GM06990 (cell line): ENCODE results near the gene OMD.
"Not testable (repeated sequence)": the region's sequence is repeated elsewhere in the genome, so short reads cannot be mapped to it uniquely, and the experiment has no call there.

Experiments
- DNase-seq: peaks from one replicate; pipeline ENCODE4 v3.0.0-alpha.2; 2011; ENCODE audit not compliant: insufficient read length; ENCODE audit errors: extremely low read depth
- H3K27me3 ChIP-seq: replicated peaks from 2 replicates; pipeline ENCODE4 v1.6.0; 2011; ENCODE audit warnings: low read length; ENCODE audit not compliant: control insufficient read depth, insufficient read depth
- H3K36me3 ChIP-seq: 2 replicates; pipeline ENCODE4 v1.5.1; 2011; ENCODE audit warnings: low read length; ENCODE audit not compliant: control insufficient read depth, insufficient read depth
- H3K4me3 ChIP-seq: replicated peaks from 2 replicates; pipeline ENCODE4 v1.5.1; 2011; ENCODE audit warnings: low read depth, mild to moderate bottlenecking, control low read depth, low read length
- TF ChIP-seq, protein P1 (sequence below): IDR thresholded peaks from 2 replicates; pipeline ENCODE4 v1.5.1; 2011; ENCODE audit warnings: low read length, control low read depth, mild to moderate bottlenecking, inconsistent platforms; ENCODE audit not compliant: insufficient read depth, poor library complexity, severe bottlenecking

The OMD gene

GRCh38 chr9:92426501-92427145 lies 2.4 kb upstream of the OMD start:
- no peaks in the 10 kb centered on the region for H3K27me3 ChIP-seq
- TF ChIP-seq, protein P1, sequence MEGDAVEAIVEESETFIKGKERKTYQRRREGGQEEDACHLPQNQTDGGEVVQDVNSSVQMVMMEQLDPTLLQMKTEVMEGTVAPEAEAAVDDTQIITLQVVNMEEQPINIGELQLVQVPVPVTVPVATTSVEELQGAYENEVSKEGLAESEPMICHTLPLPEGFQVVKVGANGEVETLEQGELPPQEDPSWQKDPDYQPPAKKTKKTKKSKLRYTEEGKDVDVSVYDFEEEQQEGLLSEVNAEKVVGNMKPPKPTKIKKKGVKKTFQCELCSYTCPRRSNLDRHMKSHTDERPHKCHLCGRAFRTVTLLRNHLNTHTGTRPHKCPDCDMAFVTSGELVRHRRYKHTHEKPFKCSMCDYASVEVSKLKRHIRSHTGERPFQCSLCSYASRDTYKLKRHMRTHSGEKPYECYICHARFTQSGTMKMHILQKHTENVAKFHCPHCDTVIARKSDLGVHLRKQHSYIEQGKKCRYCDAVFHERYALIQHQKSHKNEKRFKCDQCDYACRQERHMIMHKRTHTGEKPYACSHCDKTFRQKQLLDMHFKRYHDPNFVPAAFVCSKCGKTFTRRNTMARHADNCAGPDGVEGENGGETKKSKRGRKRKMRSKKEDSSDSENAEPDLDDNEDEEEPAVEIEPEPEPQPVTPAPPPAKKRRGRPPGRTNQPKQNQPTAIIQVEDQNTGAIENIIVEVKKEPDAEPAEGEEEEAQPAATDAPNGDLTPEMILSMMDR = no peak
- no peak for DNase-seq
- H3K4me3 ChIP-seq = no peak overlapping the region
- H3K36me3 ChIP-seq = no peaks in the 10 kb centered on the region

DNA sequence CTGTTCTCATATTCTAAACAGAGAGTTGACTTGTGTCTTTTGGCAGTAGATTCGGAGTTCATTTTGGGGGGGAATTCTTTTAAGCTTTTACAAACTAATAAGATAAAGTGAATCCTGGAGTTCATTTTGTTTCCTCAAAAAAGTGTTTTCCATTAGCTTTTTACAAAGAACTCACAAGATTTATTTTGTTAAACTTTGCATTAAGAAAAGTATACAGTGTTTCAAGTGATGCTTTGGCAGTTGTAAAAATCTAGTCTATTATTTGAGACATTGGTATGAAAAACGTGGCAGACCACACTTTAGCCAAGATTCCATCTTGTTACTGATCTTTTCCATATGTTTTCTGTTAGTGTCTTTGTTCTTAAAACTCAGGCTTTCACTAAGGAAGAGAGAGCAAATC lies 1.2 kb upstream of the OMD start:
- no peaks in the 10 kb centered on the region for H3K27me3 ChIP-seq
- TF ChIP-seq, protein P1 = no peak
- no peak for DNase-seq
- H3K36me3 ChIP-seq = no peaks in the 10 kb centered on the region
- H3K4me3 ChIP-seq = no peak overlapping the region

GRCh38 chr9:92423612-92424011 lies 659 bp downstream of the OMD start:
- no peaks in the 10 kb centered on the region for H3K27me3 ChIP-seq
- TF ChIP-seq, protein P1 = no peak
- no peak overlapping the region for H3K4me3 ChIP-seq
- no peak for DNase-seq
- no peaks in the 10 kb centered on the region for H3K36me3 ChIP-seq

- TF ChIP-seq, protein P1 = no peak
- DNase-seq = no peak
- H3K36me3 ChIP-seq = no peaks in the 10 kb centered on the region
- H3K27me3 ChIP-seq = no peaks in the 10 kb centered on the region
- H3K4me3 ChIP-seq = no peak overlapping the region
Measured at GRCh38 chr9:92422611-92423338, 1.5 kb downstream of the OMD start.

- Histone ChIP-seq H3K4me3 (no peak overlapping the region), H3K27me3 (no peaks in the 10 kb centered on the region), H3K36me3 (no peaks in the 10 kb centered on the region; the same call in 1 of the 2 replicates)
- no peak for DNase-seq
- TF ChIP-seq, protein P1 = no peak
Measured at GRCh38 chr9:92414566-92414965, 9.7 kb downstream of the OMD start.

DNA sequence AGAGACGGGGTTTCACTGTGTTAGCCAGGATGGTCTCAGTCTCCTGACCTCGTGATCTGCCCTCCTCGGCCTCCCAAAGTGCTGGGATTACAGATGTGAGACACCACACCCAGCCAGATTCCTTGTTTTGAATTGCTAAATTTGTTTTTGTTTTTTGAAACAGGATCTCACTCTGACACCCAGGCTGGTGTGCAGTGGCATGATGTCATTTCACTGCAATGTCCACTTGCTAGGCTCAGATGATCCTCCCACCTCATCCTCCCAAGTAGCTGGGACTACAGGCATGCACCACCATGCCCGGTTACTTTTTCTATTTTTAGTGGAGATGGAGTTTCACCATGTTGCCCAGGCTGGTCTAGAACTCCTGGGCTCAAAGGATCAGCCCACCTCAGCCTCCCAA lies 13.1 kb downstream of the OMD start:
- not testable (repeated sequence) for DNase-seq, H3K27me3 ChIP-seq, H3K36me3 ChIP-seq, H3K4me3 ChIP-seq
